Neuron (in vitro differentiated cells): ENCODE data around the gene SLC22A31.
"Not testable (repeated sequence)": the region's sequence is repeated elsewhere in the genome, so short reads cannot be mapped to it uniquely, and the experiment has no call there.

Experiments used
- H2AFZ ChIP-seq: one replicate; pipeline ENCODE4 v1.6.1; 2013; ENCODE audit warnings: low read depth, mild to moderate bottlenecking, inconsistent platforms, low read length, moderate library complexity
- H3K27me3 ChIP-seq: one replicate; pipeline ENCODE4 v1.6.1; 2013; ENCODE audit warnings: low read length; ENCODE audit not compliant: insufficient read depth
- H3K36me3 ChIP-seq: one replicate; pipeline ENCODE4 v1.6.1; 2013; ENCODE audit warnings: low read length; ENCODE audit not compliant: insufficient read depth
- H3K4me1 ChIP-seq: one replicate; pipeline ENCODE4 v1.6.1; 2013; ENCODE audit warnings: low read length; ENCODE audit not compliant: insufficient read depth
- H3K4me3 ChIP-seq: 2 replicates; pipeline ENCODE4 v1.5.1; 2013; ENCODE audit warnings: mild to moderate bottlenecking, low read length, moderate library complexity
- H3K9me3 ChIP-seq: one replicate; pipeline ENCODE4 v1.6.1; 2013; ENCODE audit warnings: low read length

The SLC22A31 gene

DNA sequence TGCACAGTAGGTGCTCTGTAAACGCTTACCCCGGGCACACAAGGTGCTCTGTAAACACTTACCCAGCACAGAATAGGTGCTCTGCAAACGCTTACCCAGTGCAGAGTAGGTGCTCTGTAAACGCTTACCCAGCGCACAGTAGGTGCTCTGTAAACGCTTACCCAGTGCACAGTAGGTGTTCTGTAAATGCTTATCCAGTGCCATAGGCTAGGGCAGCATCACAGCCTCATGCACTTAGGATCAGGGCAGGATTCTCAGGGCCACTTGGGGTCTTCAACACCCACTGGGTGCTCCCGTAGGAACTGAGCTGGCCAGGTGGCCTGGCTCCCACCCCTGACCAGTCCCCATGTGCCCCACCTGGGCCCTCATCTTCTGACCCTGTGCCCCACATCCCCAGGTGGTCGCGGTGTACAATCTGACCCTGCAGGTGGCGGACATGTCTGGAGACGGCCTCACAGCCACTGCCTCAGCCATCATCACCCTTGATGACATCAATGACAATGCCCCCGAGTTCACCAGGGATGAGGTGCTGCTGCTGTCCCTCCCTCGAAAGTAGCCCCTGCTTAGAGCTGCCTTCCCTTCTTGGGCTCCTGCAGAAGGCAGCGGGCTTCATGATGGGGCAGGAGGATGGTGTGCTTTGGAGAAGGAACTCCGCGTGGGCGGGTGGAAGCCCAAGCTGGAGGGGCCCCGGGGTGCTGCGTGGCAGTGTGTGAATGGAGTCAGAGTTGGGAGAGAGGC is 13.1 kb downstream of the SLC22A31 start:
- H3K36me3 ChIP-seq, result no peaks in the 10 kb centered on the region
- no peak overlapping the region for H2AFZ ChIP-seq
- peaks cover 2% of the 10 kb centered on the region for H3K9me3 ChIP-seq
- peaks cover 15% of the 10 kb centered on the region for H3K27me3 ChIP-seq
- no peak overlapping the region for H3K4me3 ChIP-seq
- H3K4me1 ChIP-seq, result peaks cover 8% of the 10 kb centered on the region

GRCh38 chr16:89186593-89187031 is 13.7 kb downstream of the SLC22A31 start:
- not testable (repeated sequence) for H2AFZ ChIP-seq, H3K36me3 ChIP-seq, H3K4me3 ChIP-seq, H3K9me3 ChIP-seq, H3K4me1 ChIP-seq
- H3K27me3 ChIP-seq, result peaks cover 15% of the 10 kb centered on the region

- not testable (repeated sequence) for H3K36me3 ChIP-seq, H3K4me3 ChIP-seq, H3K27me3 ChIP-seq, H2AFZ ChIP-seq, H3K9me3 ChIP-seq, H3K4me1 ChIP-seq
Observed at GRCh38 chr16:89185887-89186592, 14.3 kb downstream of the SLC22A31 start.

- no peak overlapping the region for H3K4me3 ChIP-seq
- H3K4me1 ChIP-seq, result no peaks in the 10 kb centered on the region
- no peak overlapping the region for H2AFZ ChIP-seq
- peaks cover 2% of the 10 kb centered on the region for H3K9me3 ChIP-seq
- peaks cover 2% of the 10 kb centered on the region for H3K27me3 ChIP-seq
- no peaks in the 10 kb centered on the region for H3K36me3 ChIP-seq
Observed at GRCh38 chr16:89184933-89185794, 15.2 kb downstream of the SLC22A31 start.

DNA sequence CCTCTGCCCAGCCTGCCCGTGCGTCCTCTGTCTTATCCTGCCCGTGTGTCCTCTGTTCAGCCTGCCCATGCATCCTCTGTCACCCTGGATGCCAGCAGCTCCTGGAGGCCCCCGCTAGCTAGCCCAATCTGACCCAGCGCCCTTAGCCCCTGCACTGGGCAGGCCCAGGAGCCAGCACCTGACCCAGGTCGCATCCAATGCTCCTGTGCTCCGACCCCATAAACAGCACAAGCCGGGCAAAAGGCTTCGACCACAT is 15.7 kb downstream of the SLC22A31 start:
- no peaks in the 10 kb centered on the region for H3K4me1 ChIP-seq
- H3K27me3 ChIP-seq, result peaks cover 2% of the 10 kb centered on the region
- H3K4me3 ChIP-seq, result no peak overlapping the region
- no peak overlapping the region for H2AFZ ChIP-seq
- no peaks in the 10 kb centered on the region for H3K36me3 ChIP-seq
- H3K9me3 ChIP-seq, result peaks cover 2% of the 10 kb centered on the region

- H3K4me1 ChIP-seq, result no peaks in the 10 kb centered on the region
- H3K36me3 ChIP-seq, result no peaks in the 10 kb centered on the region
- H3K4me3 ChIP-seq, result no peak overlapping the region
- no peak overlapping the region for H2AFZ ChIP-seq
- H3K27me3 ChIP-seq, result peaks cover 1% of the 10 kb centered on the region
- H3K9me3 ChIP-seq, result peaks cover 2% of the 10 kb centered on the region
Observed at GRCh38 chr16:89183975-89184676, 16.2 kb downstream of the SLC22A31 start.

- Histone ChIP-seq H3K4me1 (no peaks in the 10 kb centered on the region), H2AFZ (no peak overlapping the region), H3K9me3 (peaks cover 2% of the 10 kb centered on the region), H3K4me3 (no peak overlapping the region), H3K36me3 (no peaks in the 10 kb centered on the region), H3K27me3 (peaks cover 6% of the 10 kb centered on the region)
Observed at GRCh38 chr16:89183463-89183862, 16.9 kb downstream of the SLC22A31 start.

DNA sequence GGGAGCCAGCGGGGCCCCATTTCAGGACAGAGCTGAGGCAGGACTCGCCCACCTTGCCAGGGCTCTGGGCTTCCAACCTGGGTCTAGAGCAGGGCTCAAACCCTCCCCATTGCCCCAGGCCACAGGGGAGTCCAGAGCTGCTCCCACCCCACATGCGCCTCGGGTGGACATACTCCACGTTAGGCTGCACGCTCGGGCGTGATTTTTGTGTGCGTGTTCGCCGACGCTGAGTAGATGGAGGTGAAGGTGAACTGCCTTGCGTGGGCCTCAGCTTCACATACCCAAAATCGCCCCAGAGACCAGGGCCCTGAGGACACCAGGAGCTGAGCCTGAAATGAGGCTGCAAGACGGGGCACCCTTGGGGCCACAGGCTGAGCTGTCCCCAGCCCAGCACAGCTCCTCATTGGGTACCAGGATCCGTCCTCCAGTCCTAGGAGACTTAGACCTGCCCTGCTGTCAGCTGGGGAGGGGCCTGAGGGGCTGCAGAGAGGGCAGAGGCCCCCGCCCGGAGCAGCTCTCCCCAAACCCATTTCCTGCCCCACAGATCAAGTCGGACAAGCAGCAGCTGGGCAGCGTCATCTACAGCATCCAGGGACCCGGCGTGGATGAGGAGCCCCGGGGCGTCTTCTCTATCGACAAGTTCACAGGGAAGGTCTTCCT is 20.6 kb downstream of the SLC22A31 start:
- H3K4me1 ChIP-seq, result no peaks in the 10 kb centered on the region
- peaks cover 24% of the 10 kb centered on the region for H3K27me3 ChIP-seq
- peaks cover 2% of the 10 kb centered on the region for H3K9me3 ChIP-seq
- H3K36me3 ChIP-seq, result no peaks in the 10 kb centered on the region
- no peak overlapping the region for H3K4me3 ChIP-seq
- H2AFZ ChIP-seq, result no peak overlapping the region

GRCh38 chr16:89179148-89179484 is 21.2 kb downstream of the SLC22A31 start:
- no peaks in the 10 kb centered on the region for H3K4me1 ChIP-seq
- H3K36me3 ChIP-seq, result no peaks in the 10 kb centered on the region
- no peak overlapping the region for H3K4me3 ChIP-seq
- H3K9me3 ChIP-seq, result peaks cover 2% of the 10 kb centered on the region
- H3K27me3 ChIP-seq, result peaks cover 31% of the 10 kb centered on the region
- no peak overlapping the region for H2AFZ ChIP-seq

DNA sequence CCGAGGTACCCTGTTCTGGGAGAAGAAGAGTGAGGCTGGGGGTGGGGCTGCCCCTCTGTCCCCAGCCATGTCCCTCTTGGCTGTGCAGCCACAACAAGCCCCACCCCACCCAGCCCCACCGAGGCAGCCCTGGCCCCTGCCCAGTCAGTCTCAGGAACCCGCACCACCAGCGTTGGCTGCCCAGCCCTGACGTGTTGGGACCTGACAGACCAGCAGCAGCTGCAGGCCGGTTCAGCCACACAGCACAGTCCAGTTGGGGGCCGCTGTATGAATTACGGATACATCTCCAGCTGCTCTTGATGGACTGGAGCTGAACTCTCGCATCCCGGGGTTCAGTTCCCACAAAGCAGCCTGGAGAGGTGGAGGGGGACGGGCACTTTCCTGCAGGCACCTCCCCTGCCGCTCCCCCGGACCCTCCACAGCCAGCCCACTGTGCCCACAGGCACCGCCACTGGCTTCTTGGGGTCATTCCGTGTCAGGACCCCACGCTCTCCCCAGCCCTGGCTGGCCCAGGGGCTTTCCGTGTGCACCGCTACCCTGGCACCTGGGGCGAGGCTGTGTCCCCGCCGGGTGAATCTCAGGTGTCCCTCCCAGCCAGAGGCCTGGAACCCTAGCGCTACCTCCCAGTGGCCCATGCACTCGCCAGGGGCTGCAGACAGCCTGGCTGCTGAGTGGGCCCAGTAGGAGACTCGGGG is 21.7 kb downstream of the SLC22A31 start:
- H3K4me1 ChIP-seq, result peaks cover 3% of the 10 kb centered on the region
- H3K9me3 ChIP-seq, result peaks cover 2% of the 10 kb centered on the region
- H3K27me3 ChIP-seq, result peaks cover 36% of the 10 kb centered on the region
- no peaks in the 10 kb centered on the region for H3K36me3 ChIP-seq
- H3K4me3 ChIP-seq, result no peak overlapping the region
- no peak overlapping the region for H2AFZ ChIP-seq

DNA sequence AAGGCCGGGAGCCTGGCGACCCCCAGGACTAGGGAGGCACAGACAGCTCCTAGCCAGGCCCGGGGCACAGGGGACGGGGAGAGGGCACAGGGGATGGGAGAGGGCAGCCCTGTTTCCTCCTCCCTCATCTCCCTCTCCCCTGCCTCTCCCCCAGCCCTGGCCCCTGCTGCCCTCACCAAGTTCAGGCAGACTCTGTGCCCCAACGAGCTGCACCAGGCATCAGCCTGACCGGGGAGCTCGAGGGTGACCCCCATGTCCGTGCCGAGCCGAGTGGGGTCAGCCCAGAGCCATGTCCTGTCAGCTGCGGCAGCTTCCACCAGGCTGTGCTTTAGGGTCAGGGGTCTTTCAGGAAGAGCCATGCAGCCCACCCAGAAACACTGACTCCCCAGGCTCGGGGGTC is 22.8 kb downstream of the SLC22A31 start:
- H2AFZ ChIP-seq, result no peak overlapping the region
- H3K27me3 ChIP-seq, result peaks cover 45% of the 10 kb centered on the region
- H3K4me1 ChIP-seq, result peaks cover 10% of the 10 kb centered on the region
- H3K4me3 ChIP-seq, result no peak overlapping the region
- no peaks in the 10 kb centered on the region for H3K9me3 ChIP-seq
- no peaks in the 10 kb centered on the region for H3K36me3 ChIP-seq

DNA sequence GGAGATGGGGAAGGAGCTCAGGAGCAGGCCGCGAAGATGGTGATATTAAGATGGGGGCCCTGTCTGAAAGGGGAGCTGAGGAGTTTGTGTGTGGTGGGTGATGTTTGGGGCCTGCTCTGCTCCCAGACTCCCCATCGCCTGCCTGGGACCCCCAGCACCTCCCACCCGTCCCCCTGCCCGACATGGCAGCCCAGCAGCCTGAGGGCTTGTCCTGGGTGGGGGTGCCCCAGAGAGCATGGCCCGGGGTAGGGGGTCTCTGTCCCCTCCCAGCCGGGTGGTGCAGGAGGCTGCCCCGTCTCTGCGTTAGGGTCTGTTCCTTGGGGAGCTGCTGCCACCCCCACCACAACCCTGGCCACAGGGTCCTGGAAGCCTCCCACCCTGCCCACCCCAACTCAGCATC is 23.6 kb downstream of the SLC22A31 start:
- Histone ChIP-seq H3K36me3 (no peaks in the 10 kb centered on the region), H3K27me3 (peaks cover 52% of the 10 kb centered on the region), H2AFZ (no peak overlapping the region), H3K4me1 (peaks cover 13% of the 10 kb centered on the region), H3K9me3 (no peaks in the 10 kb centered on the region), H3K4me3 (no peak overlapping the region)
